GM03348 (cell line): ENCODE measurements around the gene DNAJA3.

Experiments
- DNase-seq: peaks from one replicate; pipeline ENCODE4 v3.0.0; 2012; ENCODE audit warnings: low spot score

DNAJA3 gene

DNA sequence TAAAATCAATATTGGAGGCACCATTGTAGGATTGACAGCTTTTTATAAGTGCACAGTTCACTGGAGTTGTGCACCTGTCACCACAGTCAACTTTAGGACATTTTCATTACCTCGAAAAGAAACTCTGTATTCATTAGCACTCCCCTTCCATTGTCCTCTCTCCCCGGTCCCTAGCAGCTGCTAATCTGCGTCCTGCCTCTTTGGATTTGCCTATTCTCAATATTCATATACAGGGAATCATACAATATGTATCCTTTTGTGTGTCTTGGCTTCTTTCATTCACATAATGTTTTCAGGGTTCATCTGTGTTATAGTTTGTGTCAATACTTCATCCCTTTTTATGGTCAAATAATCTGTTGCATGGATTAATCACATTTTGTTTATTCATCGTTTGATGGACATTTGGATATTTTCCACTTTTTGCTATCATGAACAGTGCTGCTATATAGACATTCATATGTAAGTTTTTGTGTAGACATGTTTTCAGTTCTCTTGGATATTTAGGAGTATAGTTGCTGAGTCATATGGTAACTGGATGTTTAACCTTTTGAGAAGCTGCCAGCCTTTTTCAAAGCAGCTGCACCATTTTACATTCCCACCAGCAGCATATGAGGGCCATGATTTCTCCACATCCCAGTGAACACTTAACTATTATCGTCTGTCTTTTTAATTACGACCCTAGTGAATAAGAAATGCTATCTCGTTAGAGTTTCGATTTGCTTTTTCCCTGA is 9.8 kb downstream of the DNAJA3 start:
- no peak for DNase-seq

DNA sequence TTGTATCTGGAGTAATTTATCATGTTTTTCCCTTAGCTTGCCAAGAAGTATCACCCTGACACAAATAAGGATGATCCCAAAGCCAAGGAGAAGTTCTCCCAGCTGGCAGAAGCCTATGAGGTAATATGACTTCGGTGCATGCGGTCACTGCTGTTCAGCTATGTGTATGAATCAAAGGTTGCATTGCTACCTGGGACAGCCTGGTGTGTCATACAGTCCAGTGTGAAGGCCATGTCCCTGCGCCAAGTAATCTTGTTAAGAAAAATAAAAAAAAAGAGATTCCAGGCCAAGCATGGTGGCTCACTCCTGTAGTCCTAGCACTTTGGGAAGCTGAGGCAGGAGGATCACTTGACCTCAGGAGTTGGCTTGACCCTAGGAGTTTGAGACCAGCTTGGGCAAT is 11.7 kb downstream of the DNAJA3 start:
- DNase-seq, result no peak

GRCh38 chr16:4442371-4442770 is 16.7 kb downstream of the DNAJA3 start:
- no peak for DNase-seq

GRCh38 chr16:4443271-4443670 is 17.6 kb downstream of the DNAJA3 start:
- no peak for DNase-seq

DNA sequence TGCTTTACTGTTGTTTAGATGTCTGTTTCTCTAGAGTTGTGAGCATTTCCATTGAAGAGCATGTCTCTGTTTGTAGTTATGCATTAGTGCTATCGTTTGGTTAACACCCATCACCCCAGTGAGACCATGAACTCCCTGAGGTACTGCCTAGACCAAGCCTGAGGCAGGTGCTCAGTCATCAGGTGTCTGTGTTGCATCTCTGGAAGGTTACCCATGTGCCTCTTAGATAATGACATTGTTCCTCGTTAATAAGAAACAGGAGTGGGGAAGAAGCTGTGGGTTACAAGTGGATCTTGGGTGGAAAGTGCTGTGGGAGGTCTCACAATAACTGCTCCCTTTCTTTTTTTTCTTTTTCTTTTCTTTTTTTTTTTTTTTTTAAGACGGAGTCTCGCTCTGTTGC is 18.3 kb downstream of the DNAJA3 start:
- DNase-seq, result no peak

- no peak for DNase-seq
Observed at GRCh38 chr16:4450430-4450829, 24.8 kb downstream of the DNAJA3 start.

GRCh38 chr16:4450931-4451519 is 25.4 kb downstream of the DNAJA3 start:
- DNase-seq, result no peak

DNA sequence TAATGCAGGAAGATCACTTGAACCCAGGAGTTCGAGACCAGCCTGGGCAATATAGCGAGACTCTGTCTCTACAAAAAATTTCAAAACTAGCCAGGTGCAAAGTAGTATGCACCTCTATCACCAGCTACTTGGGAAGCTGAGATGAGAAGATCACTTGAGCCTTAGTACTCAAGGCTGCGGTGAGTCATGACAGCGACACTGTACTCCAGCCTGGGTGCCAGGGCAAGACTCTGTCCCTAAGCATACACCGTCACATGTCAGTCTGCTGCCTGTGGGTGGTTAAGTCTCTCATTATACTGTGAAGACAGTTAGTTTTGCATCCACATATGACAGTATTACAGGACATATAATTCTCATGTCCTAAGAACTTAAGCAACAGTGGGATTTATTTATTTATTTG is 27.0 kb downstream of the DNAJA3 start:
- no peak for DNase-seq

DNA sequence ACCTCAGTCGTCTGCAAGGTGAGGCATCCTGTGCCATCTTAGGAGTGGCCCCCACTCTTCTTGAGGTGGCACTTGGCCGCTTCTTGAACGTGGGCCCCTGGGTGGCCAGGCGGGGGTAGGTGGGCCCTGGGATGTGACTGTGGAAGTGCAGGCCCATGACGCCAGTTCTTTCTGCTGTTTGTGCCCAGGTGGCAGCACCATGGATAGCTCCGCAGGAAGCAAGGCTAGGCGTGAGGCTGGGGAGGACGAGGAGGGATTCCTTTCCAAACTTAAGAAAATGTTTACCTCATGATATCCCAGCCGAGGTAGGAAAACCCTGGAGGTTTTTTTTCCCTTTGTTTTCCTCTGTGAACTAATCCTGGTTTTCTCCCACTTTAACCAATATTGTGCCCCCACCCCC is 29.0 kb downstream of the DNAJA3 start:
- DNase-seq, result no peak

DNA sequence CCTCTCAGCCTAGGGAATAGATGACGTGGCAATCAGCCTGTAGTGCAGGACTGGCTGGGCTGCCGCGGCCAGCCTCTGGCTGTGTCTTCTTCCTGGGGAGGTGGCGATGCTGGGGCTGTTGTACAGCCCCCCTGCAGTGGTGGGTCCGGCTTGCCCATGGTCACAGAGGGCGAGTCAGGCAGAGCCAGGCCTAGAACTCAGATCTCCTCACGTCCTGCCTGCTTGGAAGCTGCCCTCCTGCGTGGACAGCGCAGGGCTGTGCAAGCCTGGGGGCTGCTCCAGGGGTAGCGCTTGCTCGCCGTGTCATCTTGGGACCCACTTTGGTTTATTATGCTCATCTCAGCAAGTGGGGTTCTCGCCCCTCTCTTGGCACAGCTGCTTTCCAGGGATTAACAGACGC is 29.4 kb downstream of the DNAJA3 start:
- DNase-seq, result no peak

DNA sequence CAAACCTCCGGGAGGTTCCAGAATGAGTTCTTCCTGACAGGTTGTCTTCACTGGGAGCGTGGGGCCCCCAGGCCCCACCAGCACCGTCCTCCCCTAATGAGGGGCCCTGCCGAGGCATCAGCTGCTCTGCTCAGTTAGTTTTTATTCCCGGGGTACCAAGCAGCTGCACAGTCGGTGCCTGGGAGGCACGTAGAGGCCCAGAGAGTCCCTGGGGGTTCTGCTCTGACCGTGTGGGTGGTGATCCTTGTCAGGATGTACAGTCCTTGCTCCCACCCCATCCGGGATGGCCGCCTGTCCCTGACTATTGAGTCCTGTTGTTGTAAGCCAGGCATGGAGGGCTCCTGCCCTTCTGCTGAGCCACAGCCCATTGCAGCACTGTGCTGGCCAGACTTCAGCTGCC is 30.3 kb downstream of the DNAJA3 start:
- no peak for DNase-seq

DNA sequence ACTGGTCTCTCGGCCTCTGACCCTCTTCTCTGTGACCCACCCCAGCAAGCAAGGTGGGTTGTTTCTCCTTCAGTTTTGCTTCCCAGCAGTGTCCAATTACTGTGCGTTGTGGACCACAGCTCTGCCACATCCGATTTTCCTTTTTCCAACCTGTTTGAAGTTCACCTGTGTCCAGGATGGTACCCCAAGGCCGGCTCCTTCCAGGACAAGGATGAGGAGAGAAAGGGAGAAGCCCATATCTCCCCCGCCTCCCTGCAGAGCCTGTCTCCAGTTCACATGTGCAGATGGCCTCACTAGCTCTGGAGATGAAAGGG is 35.2 kb downstream of the DNAJA3 start:
- no peak for DNase-seq

- no peak for DNase-seq
Observed at GRCh38 chr16:4461250-4462085, 35.8 kb downstream of the DNAJA3 start.

DNA sequence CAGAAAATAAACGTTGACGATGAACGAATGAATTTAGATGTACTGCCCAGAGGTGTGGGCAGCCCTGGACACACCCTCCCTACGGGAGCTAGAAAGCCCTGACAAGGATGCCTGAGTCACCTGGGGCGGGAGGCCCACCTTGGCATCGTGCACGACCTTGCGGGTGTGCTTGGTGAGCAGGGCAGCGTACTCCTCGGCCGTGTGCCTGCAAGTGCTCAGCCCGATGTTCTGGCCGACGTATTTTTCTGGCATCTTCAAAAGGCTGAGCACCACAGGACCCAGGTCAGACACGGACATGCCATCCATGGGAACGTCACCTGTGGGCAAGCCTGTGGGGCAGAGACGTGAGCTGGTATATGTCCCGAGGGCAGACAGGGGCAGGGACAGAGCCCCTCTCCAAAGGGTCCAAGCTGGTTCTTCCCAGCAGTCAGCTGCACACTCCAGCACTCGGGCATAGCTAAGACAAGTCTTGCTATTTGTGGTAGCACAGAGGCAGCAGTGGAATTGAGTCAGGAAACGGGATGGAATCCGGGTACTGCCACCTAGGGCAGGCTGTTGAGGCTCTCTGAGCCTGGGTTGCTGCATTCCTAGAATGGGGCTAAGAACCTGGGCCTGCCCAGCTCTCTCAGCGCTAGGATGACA is 38.0 kb downstream of the DNAJA3 start:
- DNase-seq, result no peak

DNA sequence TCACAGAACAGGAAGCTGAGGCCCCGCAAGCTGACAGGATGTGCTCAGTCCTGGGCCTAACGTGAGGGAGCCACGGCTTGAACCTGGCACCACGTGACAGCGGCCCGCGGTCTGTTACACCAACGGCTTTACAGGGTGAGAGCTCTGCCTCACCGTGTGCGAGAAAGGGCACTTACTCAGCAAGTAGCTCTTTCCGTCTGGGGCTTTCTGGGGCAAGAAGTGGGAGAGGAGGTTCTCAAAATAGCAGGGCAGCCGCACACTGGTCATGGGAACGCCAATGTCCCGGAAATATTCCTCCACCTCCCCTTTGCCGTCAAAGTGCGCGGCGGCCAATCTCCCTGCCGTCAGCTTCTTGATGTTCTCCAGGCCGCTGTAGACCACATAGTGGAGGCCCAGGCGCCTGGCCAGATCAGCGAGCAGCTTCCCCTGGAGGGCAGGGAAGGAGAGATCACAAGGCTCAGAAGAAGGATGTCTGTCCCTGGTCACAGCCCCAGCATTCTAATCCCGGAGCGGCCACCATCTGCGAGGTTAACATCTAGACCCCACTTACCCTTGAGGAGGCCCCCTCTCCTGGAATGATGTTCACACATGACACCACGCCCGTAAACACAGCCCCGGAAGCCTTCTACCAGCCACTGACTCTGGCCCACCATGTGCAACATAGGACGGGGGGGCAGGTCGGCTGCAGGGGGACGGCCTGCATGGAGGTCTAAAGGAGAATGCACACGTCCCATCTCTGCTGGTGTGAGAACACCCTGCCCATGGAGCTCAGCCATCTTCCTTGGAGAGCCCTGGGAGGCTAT is 40.5 kb downstream of the DNAJA3 start:
- no peak for DNase-seq

- DNase-seq, result no peak
Observed at GRCh38 chr16:4467916-4468315, 42.2 kb downstream of the DNAJA3 start.

GRCh38 chr16:4468972-4469371 is 43.3 kb downstream of the DNAJA3 start:
- no peak for DNase-seq

- no peak for DNase-seq
Observed at GRCh38 chr16:4471869-4472268, 46.2 kb downstream of the DNAJA3 start.

GRCh38 chr16:4472880-4473279 is 47.2 kb downstream of the DNAJA3 start:
- no peak for DNase-seq

- DNase-seq, result peak; percentile 93
Observed at GRCh38 chr16:4474192-4474961, 48.7 kb downstream of the DNAJA3 start, which contains the start of gene NMRAL1. Gene NMRAL1 (minus strand): TSS chr16:4474625. CDS start chr16:4474132, 493 bp downstream.
